Stimulated activated memory B cell treated with anti-CD40 and anti-IgM and Interleukin-4, amounts not matched to agents 10 μg/mL and 1 μg/mL and 100 μg/mL, for 72 hours (primary cell): Measurements from ENCODE around the gene ARHGEF28.

Source experiments
- ATAC-seq: fragments of 150-1000 bp; cut with Tn5 transposase; 2 replicates; pipeline ENCODE4 v1.10.0; 2021
- H3K27ac Mint-ChIP-seq: one replicate; pipeline ENCODE4 v1.8.0; 2022; ENCODE audit warnings: mild to moderate bottlenecking, mixed read lengths
- H3K27me3 Mint-ChIP-seq: one replicate; pipeline ENCODE4 v1.8.0; 2022; ENCODE audit warnings: mixed read lengths
- H3K36me3 Mint-ChIP-seq: one replicate; pipeline ENCODE4 v1.8.0; 2022; ENCODE audit warnings: mixed read lengths
- H3K4me1 Mint-ChIP-seq: one replicate; pipeline ENCODE4 v1.8.0; 2022; ENCODE audit warnings: mixed read lengths
- H3K4me3 Mint-ChIP-seq: one replicate; pipeline ENCODE4 v1.8.0; 2022; ENCODE audit warnings: mild to moderate bottlenecking, moderate library complexity, mixed read lengths
- H3K9me3 Mint-ChIP-seq: one replicate; pipeline ENCODE4 v1.8.0; 2022; ENCODE audit warnings: mixed read lengths

ARHGEF28 gene

DNA sequence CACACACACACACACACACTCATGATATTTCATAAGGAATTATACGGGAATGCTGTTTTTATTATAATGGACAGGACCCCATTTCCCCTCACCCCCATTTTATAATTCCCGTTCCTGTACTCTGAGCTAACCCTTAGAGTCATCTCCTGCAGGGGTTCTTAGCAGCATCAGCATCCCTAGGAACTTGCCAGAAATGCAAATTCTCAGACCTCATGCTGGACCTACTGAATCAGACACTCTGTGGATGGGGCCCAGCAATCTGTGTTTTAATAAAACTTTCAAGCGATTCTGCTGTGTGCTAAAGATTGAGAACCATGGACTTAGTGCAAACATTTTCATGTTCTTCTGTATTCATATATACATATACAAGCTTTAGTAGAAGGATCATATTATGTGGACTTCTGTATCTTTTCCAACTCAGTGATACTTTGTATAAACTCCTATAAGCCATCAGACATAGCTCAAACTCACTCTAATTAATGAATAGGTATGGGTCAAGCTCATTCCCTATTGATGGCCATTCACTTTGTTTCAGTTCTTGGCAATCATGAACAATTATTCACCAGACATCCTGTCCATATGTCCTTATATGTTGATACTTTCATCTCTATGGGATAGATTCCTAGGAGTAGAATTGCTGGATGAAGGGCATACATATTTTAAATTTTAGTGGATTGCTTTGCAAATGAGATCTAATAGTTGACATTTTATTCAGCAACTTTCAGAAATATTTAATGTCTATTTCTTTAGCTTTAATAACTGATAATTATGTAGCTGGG lies 65.5 kb downstream of the ARHGEF28 start:
- Mint-ChIP-seq H3K4me3 (no peak overlapping the region), H3K27me3 (peaks cover 38% of the 10 kb centered on the region), H3K9me3 (no peaks in the 10 kb centered on the region), H3K36me3 (no peaks in the 10 kb centered on the region), H3K27ac (no peak overlapping the region), H3K4me1 (no peaks in the 10 kb centered on the region)
- no peak for ATAC-seq

DNA sequence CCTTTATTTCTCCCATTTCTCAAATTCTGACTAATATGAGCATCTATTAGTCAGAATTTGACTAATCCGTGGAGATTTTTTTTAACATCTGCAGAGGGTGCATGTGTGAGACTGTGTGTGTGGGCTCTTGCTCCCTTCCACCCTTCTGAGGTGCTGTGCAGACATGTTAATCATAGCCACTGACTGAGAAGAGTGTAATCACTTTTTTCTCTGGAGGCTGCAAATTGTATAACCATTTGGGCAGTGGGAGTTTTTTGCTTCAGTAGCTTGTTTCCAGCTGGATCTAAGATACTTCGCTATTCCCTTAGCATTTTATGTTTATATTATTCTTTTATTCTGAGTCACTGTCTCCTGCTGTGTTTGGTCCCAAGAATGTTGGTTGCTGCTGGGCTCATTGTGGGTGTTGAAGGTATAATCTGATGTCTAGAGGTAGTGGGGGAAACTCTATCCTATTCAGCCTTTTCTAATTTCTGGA lies 66.2 kb downstream of the ARHGEF28 start:
- H3K27ac Mint-ChIP-seq = no peak overlapping the region
- ATAC-seq = no peak
- H3K36me3 Mint-ChIP-seq = no peaks in the 10 kb centered on the region
- H3K4me1 Mint-ChIP-seq = no peaks in the 10 kb centered on the region
- H3K4me3 Mint-ChIP-seq = no peak overlapping the region
- H3K9me3 Mint-ChIP-seq = no peaks in the 10 kb centered on the region
- peaks cover 40% of the 10 kb centered on the region for H3K27me3 Mint-ChIP-seq

- no peaks in the 10 kb centered on the region for H3K4me1 Mint-ChIP-seq
- peaks cover 40% of the 10 kb centered on the region for H3K27me3 Mint-ChIP-seq
- H3K9me3 Mint-ChIP-seq = no peaks in the 10 kb centered on the region
- no peak overlapping the region for H3K27ac Mint-ChIP-seq
- H3K4me3 Mint-ChIP-seq = no peak overlapping the region
- H3K36me3 Mint-ChIP-seq = no peaks in the 10 kb centered on the region
- ATAC-seq = no peak
Measured at GRCh38 chr5:73692981-73693380, 67.0 kb downstream of the ARHGEF28 start.

GRCh38 chr5:73693573-73694061 lies 67.6 kb downstream of the ARHGEF28 start:
- Mint-ChIP-seq H3K9me3 (no peaks in the 10 kb centered on the region), H3K4me1 (no peaks in the 10 kb centered on the region), H3K27ac (no peak overlapping the region), H3K27me3 (peaks cover 44% of the 10 kb centered on the region), H3K36me3 (no peaks in the 10 kb centered on the region), H3K4me3 (no peak overlapping the region)
- ATAC-seq = no peak

DNA sequence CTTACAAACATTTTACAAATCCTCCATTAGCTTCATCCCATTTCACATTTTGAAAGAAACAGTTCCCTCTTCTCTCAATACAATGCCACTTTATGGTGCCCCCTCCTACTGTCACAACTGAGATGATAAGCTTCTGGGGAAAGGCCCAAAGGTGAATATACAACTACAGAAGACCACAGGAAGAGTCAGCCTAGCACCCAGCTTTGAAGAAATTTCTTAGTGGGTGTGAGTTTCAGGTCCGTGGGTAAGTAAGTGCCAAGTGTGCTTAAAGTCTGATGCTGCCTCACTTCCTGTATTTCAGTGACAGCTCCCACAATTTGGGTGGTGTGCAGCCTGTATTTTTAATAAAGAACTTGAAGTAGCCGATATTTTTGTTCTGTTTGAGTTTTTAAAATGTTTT lies 68.1 kb downstream of the ARHGEF28 start:
- Mint-ChIP-seq H3K9me3 (no peaks in the 10 kb centered on the region), H3K4me1 (no peaks in the 10 kb centered on the region), H3K27ac (no peak overlapping the region), H3K27me3 (peaks cover 49% of the 10 kb centered on the region), H3K36me3 (no peaks in the 10 kb centered on the region), H3K4me3 (no peak overlapping the region)
- ATAC-seq = peak; percentile 71

GRCh38 chr5:73698011-73698410 lies 72.0 kb downstream of the ARHGEF28 start:
- no peak for ATAC-seq
- Mint-ChIP-seq H3K27ac (no peak overlapping the region), H3K27me3 (peaks cover 47% of the 10 kb centered on the region)

DNA sequence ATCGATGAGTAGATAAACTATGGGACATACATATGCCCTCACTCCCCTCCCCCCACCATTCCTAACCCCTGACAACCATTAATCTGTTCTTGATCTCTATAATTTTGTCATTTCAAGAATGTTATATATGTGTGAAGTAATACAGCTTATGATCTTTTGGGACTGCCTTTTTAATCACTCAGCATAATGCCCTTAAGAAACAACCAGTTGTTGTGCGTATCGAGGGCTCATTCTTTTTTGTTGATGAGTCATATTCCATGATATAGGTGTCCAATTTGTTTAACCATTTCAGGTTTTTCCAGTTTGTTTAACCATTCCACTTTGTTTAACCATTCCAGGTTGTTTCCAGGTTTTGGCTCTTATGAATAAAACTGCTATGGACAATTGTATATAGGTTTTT lies 75.6 kb downstream of the ARHGEF28 start:
- Mint-ChIP-seq H3K4me1 (no peaks in the 10 kb centered on the region), H3K27ac (no peak overlapping the region), H3K9me3 (no peaks in the 10 kb centered on the region), H3K36me3 (no peaks in the 10 kb centered on the region), H3K4me3 (no peak overlapping the region), H3K27me3 (peaks cover 33% of the 10 kb centered on the region)
- no peak for ATAC-seq

More at GRCh38 chr5:73698011-73698410, 72.0 kb downstream of the ARHGEF28 start:
- Mint-ChIP-seq H3K4me3 (no peak overlapping the region), H3K4me1 (no peaks in the 10 kb centered on the region), H3K9me3 (no peaks in the 10 kb centered on the region), H3K36me3 (no peaks in the 10 kb centered on the region)

- Mint-ChIP-seq H3K4me3 (no peak overlapping the region), H3K9me3 (no peaks in the 10 kb centered on the region), H3K4me1 (no peaks in the 10 kb centered on the region), H3K36me3 (no peaks in the 10 kb centered on the region), H3K27me3 (peaks cover 37% of the 10 kb centered on the region), H3K27ac (no peak overlapping the region)
- ATAC-seq = no peak
Measured at GRCh38 chr5:73702534-73702933, 76.5 kb downstream of the ARHGEF28 start.

GRCh38 chr5:73702951-73703350 lies 77.0 kb downstream of the ARHGEF28 start:
- Mint-ChIP-seq H3K9me3 (no peaks in the 10 kb centered on the region), H3K36me3 (no peaks in the 10 kb centered on the region), H3K4me1 (no peaks in the 10 kb centered on the region), H3K27me3 (peaks cover 37% of the 10 kb centered on the region), H3K4me3 (no peak overlapping the region), H3K27ac (no peak overlapping the region)
- ATAC-seq = no peak

- no peaks in the 10 kb centered on the region for H3K36me3 Mint-ChIP-seq
- no peak overlapping the region for H3K4me3 Mint-ChIP-seq
- peaks cover 19% of the 10 kb centered on the region for H3K27me3 Mint-ChIP-seq
- no peak overlapping the region for H3K27ac Mint-ChIP-seq
- ATAC-seq = no peak
- H3K4me1 Mint-ChIP-seq = no peaks in the 10 kb centered on the region
- peaks cover 6% of the 10 kb centered on the region for H3K9me3 Mint-ChIP-seq
Measured at GRCh38 chr5:73705364-73705763, 79.4 kb downstream of the ARHGEF28 start.

DNA sequence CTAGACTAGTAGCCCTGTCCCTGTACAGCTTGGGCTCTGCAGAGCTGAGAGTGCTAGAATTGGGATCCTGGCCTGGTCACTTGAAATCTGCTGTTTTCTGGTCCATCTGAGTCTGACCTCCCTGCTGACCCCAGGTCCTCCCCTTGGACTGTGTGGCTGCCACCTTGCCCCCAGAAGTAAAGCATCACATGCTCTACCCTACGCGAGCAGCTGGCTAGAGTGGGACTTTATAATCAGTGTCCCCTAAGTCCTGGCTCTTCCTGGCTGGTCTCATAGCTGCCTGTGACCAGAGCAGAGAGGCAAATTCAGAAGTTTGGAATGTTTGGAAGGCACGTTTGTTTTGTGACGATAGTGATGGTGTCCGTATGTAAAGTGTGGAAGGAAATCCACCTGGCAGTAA lies 81.0 kb downstream of the ARHGEF28 start:
- Mint-ChIP-seq H3K27me3 (peaks cover 19% of the 10 kb centered on the region), H3K27ac (no peak overlapping the region), H3K4me3 (no peak overlapping the region), H3K4me1 (no peaks in the 10 kb centered on the region), H3K36me3 (no peaks in the 10 kb centered on the region), H3K9me3 (peaks cover 6% of the 10 kb centered on the region)
- ATAC-seq = no peak

GRCh38 chr5:73709536-73710129 lies 83.6 kb downstream of the ARHGEF28 start:
- no peak overlapping the region for H3K27ac Mint-ChIP-seq
- H3K9me3 Mint-ChIP-seq = peaks cover 6% of the 10 kb centered on the region
- no peak for ATAC-seq

DNA sequence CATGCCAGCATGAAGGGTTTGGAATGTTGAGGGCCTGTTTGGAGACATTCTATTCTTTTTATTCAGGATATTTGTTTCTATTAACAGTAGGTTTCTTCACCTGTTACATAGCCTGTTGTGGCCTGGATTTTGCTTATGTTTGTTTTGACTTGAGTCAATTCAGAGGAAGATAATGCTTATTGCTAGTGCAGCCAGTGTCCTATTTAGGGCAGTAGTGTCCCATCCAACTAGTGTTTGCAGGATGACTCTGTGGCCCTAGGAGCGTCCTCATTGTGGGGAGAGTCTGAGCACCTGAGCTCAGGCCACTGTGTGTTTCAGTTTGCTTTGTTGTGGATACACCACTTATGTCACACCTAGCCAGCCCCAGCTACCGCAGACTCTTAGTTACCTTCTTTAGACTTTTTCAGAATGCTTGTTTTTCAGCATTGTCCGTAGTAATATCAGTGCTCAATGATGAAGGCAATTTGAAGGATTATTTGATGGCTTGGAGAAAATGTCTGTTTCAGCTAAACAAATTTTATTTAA lies 90.3 kb downstream of the ARHGEF28 start:
- Mint-ChIP-seq H3K36me3 (no peaks in the 10 kb centered on the region), H3K9me3 (no peaks in the 10 kb centered on the region), H3K27me3 (peaks cover 24% of the 10 kb centered on the region), H3K4me3 (no peak overlapping the region), H3K27ac (no peak overlapping the region), H3K4me1 (no peaks in the 10 kb centered on the region)
- no peak for ATAC-seq

More at GRCh38 chr5:73709536-73710129, 83.6 kb downstream of the ARHGEF28 start:
- no peak overlapping the region for H3K4me3 Mint-ChIP-seq
- H3K4me1 Mint-ChIP-seq = no peaks in the 10 kb centered on the region
- no peaks in the 10 kb centered on the region for H3K36me3 Mint-ChIP-seq
- H3K27me3 Mint-ChIP-seq = peaks cover 33% of the 10 kb centered on the region

DNA sequence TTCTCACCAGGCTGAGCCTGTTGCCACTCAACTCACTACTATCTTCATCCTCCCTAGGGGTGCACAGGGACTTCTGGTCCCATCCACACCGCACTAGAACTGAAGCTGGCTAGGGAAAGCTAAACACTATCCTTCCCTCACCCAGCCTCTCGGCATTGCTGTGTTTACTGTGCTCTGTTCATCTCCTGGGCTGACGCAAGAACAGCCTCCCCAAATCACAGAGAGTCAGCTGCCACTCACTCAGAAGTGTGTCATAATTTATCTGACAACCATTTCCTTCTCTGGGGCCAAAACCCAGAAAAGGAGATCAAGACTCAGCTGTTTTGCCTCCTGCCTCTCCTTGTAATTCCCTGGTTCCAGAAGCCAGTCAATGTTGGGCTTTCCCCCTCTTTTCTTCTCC lies 92.8 kb downstream of the ARHGEF28 start:
- H3K27me3 Mint-ChIP-seq = peaks cover 17% of the 10 kb centered on the region
- no peaks in the 10 kb centered on the region for H3K4me1 Mint-ChIP-seq
- H3K4me3 Mint-ChIP-seq = no peak overlapping the region
- H3K36me3 Mint-ChIP-seq = no peaks in the 10 kb centered on the region
- ATAC-seq = no peak
- H3K27ac Mint-ChIP-seq = no peak overlapping the region
- H3K9me3 Mint-ChIP-seq = no peaks in the 10 kb centered on the region

- peaks cover 10% of the 10 kb centered on the region for H3K27me3 Mint-ChIP-seq
- no peaks in the 10 kb centered on the region for H3K9me3 Mint-ChIP-seq
- H3K27ac Mint-ChIP-seq = no peak overlapping the region
- no peaks in the 10 kb centered on the region for H3K36me3 Mint-ChIP-seq
- H3K4me1 Mint-ChIP-seq = no peaks in the 10 kb centered on the region
- no peak for ATAC-seq
- H3K4me3 Mint-ChIP-seq = no peak overlapping the region
Measured at GRCh38 chr5:73719632-73720031, 93.6 kb downstream of the ARHGEF28 start.

GRCh38 chr5:73722231-73722630 lies 96.2 kb downstream of the ARHGEF28 start:
- H3K4me1 Mint-ChIP-seq = no peaks in the 10 kb centered on the region
- no peaks in the 10 kb centered on the region for H3K9me3 Mint-ChIP-seq
- ATAC-seq = no peak
- no peak overlapping the region for H3K4me3 Mint-ChIP-seq
- H3K27me3 Mint-ChIP-seq = peaks cover 10% of the 10 kb centered on the region
- no peaks in the 10 kb centered on the region for H3K36me3 Mint-ChIP-seq
- no peak overlapping the region for H3K27ac Mint-ChIP-seq
